ENCODE results near the gene MIS12. TPM values are rescaled to one million over a fixed set of nuclear protein-coding genes. Genes with fewer than 3 reads are reported as not detected.
A peak's percentile ranks its signal among the peaks of the same experiment; 100 is the strongest.

The MIS12 gene
- total RNA-seq, 3 donors from 2014 or later: 10.2 to 14.3 (median 12.0) TPM

GRCh38 chr17:5500589-5501391 is 14.4 kb downstream of the MIS12 start:
- Histone ChIP-seq H3K4me3 (no peak overlapping the region), H3K4me1 (ENCODE audit: low read depth) (peaks cover 6% of the 10 kb centered on the region), H3K36me3 (ENCODE audit: low read depth) (no peaks in the 10 kb centered on the region), H3K9me3 (no peaks in the 10 kb centered on the region)
- TF ChIP-seq CTCF (IDR thresholded peaks at IDR 0.05): no peak
- ATAC-seq: peak; percentile 81
- peak; percentile 53 to 83 (median 66) for DNase-seq
- intact Hi-C loops (cut with DNase I, micrococcal nuclease): no loop called here

GRCh38 chr17:5501685-5502084 is 15.3 kb downstream of the MIS12 start:
- no peak for ATAC-seq

GRCh38 chr17:5502552-5502951 is 16.2 kb downstream of the MIS12 start:
- no peaks in the 10 kb centered on the region for H3K36me3 ChIP-seq (ENCODE audit: low read depth)
- H3K4me3 ChIP-seq: no peak overlapping the region
- DNase-seq: no peak
- no peaks in the 10 kb centered on the region for H3K9me3 ChIP-seq
- intact Hi-C loops (cut with DNase I, micrococcal nuclease): no loop called here
- peaks cover 6% of the 10 kb centered on the region for H3K4me1 ChIP-seq (ENCODE audit: low read depth)
- ATAC-seq: no peak
- no peak for TF ChIP-seq CTCF (IDR thresholded peaks at IDR 0.05)

More at GRCh38 chr17:5501685-5502084, 15.3 kb downstream of the MIS12 start:
- no peaks in the 10 kb centered on the region for H3K9me3 ChIP-seq
- H3K4me1 ChIP-seq (ENCODE audit: low read depth): peaks cover 6% of the 10 kb centered on the region
- TF ChIP-seq CTCF (IDR thresholded peaks at IDR 0.05): no peak
- DNase-seq: no peak
- H3K36me3 ChIP-seq (ENCODE audit: low read depth): no peaks in the 10 kb centered on the region
- H3K4me3 ChIP-seq: no peak overlapping the region
- intact Hi-C loops (cut with DNase I, micrococcal nuclease): no loop called here

GRCh38 chr17:5506307-5506706 is 19.9 kb downstream of the MIS12 start:
- Histone ChIP-seq H3K4me1 (ENCODE audit: low read depth) (no peaks in the 10 kb centered on the region), H3K9me3 (no peaks in the 10 kb centered on the region), H3K4me3 (no peak overlapping the region), H3K36me3 (ENCODE audit: low read depth) (no peaks in the 10 kb centered on the region)
- TF ChIP-seq CTCF (IDR thresholded peaks at IDR 0.05): no peak
- ATAC-seq: no peak
- DNase-seq: no peak
- intact Hi-C loops (cut with DNase I, micrococcal nuclease): no loop called here

GRCh38 chr17:5508810-5509209 is 22.4 kb downstream of the MIS12 start:
- Histone ChIP-seq H3K36me3 (ENCODE audit: low read depth) (no peaks in the 10 kb centered on the region), H3K4me3 (no peak overlapping the region), H3K4me1 (ENCODE audit: low read depth) (no peaks in the 10 kb centered on the region), H3K9me3 (no peaks in the 10 kb centered on the region)
- DNase-seq (no peak), ATAC-seq (peak; percentile 28)
- intact Hi-C loops (cut with DNase I, micrococcal nuclease): no loop called here
- TF ChIP-seq CTCF (IDR thresholded peaks at IDR 0.05): no peak
